Measurements from ENCODE around the gene PSMD13. TPM values are rescaled to one million over a fixed set of nuclear protein-coding genes. Genes with fewer than 3 reads are reported as not detected.
"Not testable (repeated sequence)": the region's sequence is repeated elsewhere in the genome, so short reads cannot be mapped to it uniquely, and the experiment has no call there.

Gene PSMD13
- polyA plus RNA-seq, 1 experiment, result 187 TPM

DNA sequence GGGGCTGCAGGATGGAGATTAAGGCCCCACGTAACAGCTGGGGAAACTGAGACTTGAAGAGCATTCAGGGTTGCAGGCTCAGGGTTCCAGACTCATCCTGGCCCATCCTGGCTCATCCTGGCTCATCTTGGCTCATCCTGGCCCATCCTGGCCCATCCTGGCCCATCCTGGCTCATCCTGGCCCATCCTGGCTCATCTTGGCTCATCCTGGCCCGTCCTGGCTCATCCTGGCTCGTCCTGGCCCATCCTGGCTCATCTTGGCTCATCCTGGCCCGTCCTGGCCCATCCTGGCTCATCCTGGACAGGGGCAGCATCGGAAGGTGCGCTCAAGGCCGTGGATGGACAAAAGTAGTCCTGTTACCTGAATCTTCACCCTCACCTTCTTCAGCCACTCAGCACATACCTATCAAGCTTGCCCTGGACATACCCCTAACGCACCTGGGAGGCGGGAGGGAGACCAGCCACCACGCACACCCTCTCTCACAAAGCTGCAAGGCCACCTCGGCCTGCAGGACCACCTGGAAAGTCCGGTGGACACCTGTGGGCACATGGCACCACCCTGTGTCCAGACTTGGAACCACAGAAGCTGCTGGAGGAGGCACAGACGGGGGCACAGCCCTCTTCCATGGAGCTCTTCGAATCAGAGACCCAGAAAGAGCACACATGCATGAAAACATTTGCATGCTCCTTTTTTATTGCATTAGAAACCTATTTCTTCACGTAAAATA lies 21.2 kb downstream of the PSMD13 start:
- no peak for DNase-seq (ENCODE audit: low read depth)
- ChIA-PET POLR2A (interaction anchor here (0.7 kb wide), 1 partner anchor 311 kb away, joined by 16 read pairs; no protein-coding TSS in a partner anchor), CTCF (interaction anchor here (0.5 to 5.1 kb wide), 2 partner anchors 6 to 105 kb away, joined by 5 to 38 read pairs; no protein-coding TSS in a partner anchor)
- H3K4me3 ChIP-seq (ENCODE audit: low read depth, low read length), result no peak overlapping the region
- peaks cover 7% of the 10 kb centered on the region for H3K36me3 ChIP-seq (ENCODE audit: control insufficient read depth, insufficient read depth, low read length)
- H3K27me3 ChIP-seq (ENCODE audit: control insufficient read depth, insufficient read depth, low read length), result peaks cover 4% of the 10 kb centered on the region
- TF ChIP-seq, protein P1, sequence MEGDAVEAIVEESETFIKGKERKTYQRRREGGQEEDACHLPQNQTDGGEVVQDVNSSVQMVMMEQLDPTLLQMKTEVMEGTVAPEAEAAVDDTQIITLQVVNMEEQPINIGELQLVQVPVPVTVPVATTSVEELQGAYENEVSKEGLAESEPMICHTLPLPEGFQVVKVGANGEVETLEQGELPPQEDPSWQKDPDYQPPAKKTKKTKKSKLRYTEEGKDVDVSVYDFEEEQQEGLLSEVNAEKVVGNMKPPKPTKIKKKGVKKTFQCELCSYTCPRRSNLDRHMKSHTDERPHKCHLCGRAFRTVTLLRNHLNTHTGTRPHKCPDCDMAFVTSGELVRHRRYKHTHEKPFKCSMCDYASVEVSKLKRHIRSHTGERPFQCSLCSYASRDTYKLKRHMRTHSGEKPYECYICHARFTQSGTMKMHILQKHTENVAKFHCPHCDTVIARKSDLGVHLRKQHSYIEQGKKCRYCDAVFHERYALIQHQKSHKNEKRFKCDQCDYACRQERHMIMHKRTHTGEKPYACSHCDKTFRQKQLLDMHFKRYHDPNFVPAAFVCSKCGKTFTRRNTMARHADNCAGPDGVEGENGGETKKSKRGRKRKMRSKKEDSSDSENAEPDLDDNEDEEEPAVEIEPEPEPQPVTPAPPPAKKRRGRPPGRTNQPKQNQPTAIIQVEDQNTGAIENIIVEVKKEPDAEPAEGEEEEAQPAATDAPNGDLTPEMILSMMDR (IDR thresholded peaks at IDR 0.05; ENCODE audit: insufficient read depth, low read depth, low read length), result no peak

DNA sequence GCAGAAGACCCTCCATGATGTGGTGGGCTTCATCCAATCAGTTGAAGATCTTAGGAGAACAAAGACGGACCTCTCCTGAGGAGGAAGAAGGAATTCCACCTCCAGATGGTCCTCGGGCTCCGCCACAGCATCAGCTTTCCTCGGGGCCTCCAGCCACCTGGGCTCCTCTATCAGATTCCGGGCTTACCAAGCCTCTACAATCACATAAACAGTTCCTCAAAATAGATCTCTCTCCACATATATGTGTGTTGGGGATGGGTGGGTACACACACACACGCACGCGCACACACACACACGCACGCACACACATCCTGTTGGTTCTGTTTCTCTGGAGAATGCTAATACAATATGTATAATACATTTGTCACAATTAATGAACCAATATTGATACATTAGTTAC lies 22.6 kb downstream of the PSMD13 start:
- Histone ChIP-seq H3K27me3 (ENCODE audit: control insufficient read depth, insufficient read depth, low read length) (peaks cover 4% of the 10 kb centered on the region), H3K36me3 (ENCODE audit: control insufficient read depth, insufficient read depth, low read length) (no peaks in the 10 kb centered on the region), H3K4me3 (ENCODE audit: low read depth, low read length) (no peak overlapping the region)
- TF ChIP-seq, protein P1 (IDR thresholded peaks at IDR 0.05; ENCODE audit: insufficient read depth, low read depth, low read length), result no peak
- ChIA-PET POLR2A (no interaction called here), CTCF (interaction anchor here (5.1 kb wide), 1 partner anchor 8 kb away, joined by 38 read pairs; no protein-coding TSS in a partner anchor)
- DNase-seq (ENCODE audit: low read depth), result no peak

GRCh38 chr11:261624-262023 lies 24.8 kb downstream of the PSMD13 start:
- Histone ChIP-seq H3K27me3 (ENCODE audit: control insufficient read depth, insufficient read depth, low read length) (peaks cover 4% of the 10 kb centered on the region), H3K36me3 (ENCODE audit: control insufficient read depth, insufficient read depth, low read length) (no peaks in the 10 kb centered on the region), H3K4me3 (ENCODE audit: low read depth, low read length) (no peak overlapping the region)
- POLR2A ChIA-PET, result no interaction called here
- CTCF ChIA-PET, result interaction anchor here (0.6 to 5.1 kb wide), 2 partner anchors 10 to 195 kb away, joined by 3 to 38 read pairs; no protein-coding TSS in a partner anchor
- no peak for DNase-seq (ENCODE audit: low read depth)
- TF ChIP-seq, protein P1 (IDR thresholded peaks at IDR 0.05; ENCODE audit: insufficient read depth, low read depth, low read length), result no peak

- Histone ChIP-seq H3K4me3 (ENCODE audit: low read depth, low read length) (no peak overlapping the region), H3K27me3 (ENCODE audit: control insufficient read depth, insufficient read depth, low read length) (peaks cover 7% of the 10 kb centered on the region), H3K36me3 (ENCODE audit: control insufficient read depth, insufficient read depth, low read length) (no peaks in the 10 kb centered on the region)
- ChIA-PET POLR2A (no interaction called here), CTCF (interaction anchor here (3.7 kb wide), 1 partner anchor 17 kb away, joined by 18 read pairs; no protein-coding TSS in a partner anchor)
- TF ChIP-seq, protein P1 (IDR thresholded peaks at IDR 0.05; ENCODE audit: insufficient read depth, low read depth, low read length), result no peak
- DNase-seq (ENCODE audit: low read depth), result no peak
Measured at GRCh38 chr11:266676-267439, 30.1 kb downstream of the PSMD13 start.

DNA sequence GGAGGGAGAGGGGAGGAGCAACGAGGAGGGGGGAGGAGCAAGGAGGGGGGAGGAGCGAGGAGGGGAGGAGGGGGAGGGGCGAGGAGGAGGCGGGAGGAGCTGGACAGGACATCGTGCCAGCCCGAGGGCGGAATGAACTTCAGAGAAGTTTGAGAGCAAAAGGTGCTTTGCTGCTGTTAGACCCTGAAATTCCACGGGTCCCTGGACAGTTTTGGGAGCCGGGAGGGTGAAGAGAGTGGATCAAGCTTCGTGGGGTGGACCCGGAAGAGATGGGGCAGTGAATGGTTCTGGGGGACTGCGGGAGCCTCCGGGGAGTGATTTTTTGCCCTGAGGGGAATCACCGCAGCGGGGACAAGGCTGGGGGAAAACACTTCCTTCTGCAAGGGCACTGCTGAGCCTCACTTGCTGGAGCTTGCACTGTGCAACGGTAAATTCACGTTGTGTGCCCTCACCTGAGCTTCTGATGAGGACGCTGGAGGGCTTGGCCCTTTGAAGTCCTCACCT lies 30.8 kb downstream of the PSMD13 start:
- no peaks in the 10 kb centered on the region for H3K36me3 ChIP-seq (ENCODE audit: control insufficient read depth, insufficient read depth, low read length)
- TF ChIP-seq, protein P1 (IDR thresholded peaks at IDR 0.05; ENCODE audit: insufficient read depth, low read depth, low read length), result no peak
- ChIA-PET POLR2A (no interaction called here), CTCF (interaction anchor here (3.7 kb wide), 1 partner anchor 18 kb away, joined by 18 read pairs; no protein-coding TSS in a partner anchor)
- DNase-seq (ENCODE audit: low read depth), result no peak
- peaks cover 8% of the 10 kb centered on the region for H3K27me3 ChIP-seq (ENCODE audit: control insufficient read depth, insufficient read depth, low read length)
- no peak overlapping the region for H3K4me3 ChIP-seq (ENCODE audit: low read depth, low read length)

- H3K36me3 ChIP-seq (ENCODE audit: control insufficient read depth, insufficient read depth, low read length); DNase-seq (ENCODE audit: low read depth); POLR2A ChIA-PET; H3K4me3 ChIP-seq (ENCODE audit: low read depth, low read length): not testable (repeated sequence)
- H3K27me3 ChIP-seq (ENCODE audit: control insufficient read depth, insufficient read depth, low read length), result peaks cover 10% of the 10 kb centered on the region
- CTCF ChIA-PET, result interaction anchor here (0.8 to 3.7 kb wide), 3 partner anchors 10 to 36 kb away, joined by 3 to 18 read pairs (median 3); no protein-coding TSS in a partner anchor
Measured at GRCh38 chr11:268716-269145, 32.0 kb downstream of the PSMD13 start.
